Stomach (tissue), 9 donors: Measurements from ENCODE around the gene OCIAD1. TPM values are rescaled to one million over a fixed set of nuclear protein-coding genes. Genes with fewer than 3 reads are reported as not detected.
"Not testable (repeated sequence)": the region's sequence is repeated elsewhere in the genome, so short reads cannot be mapped to it uniquely, and the experiment has no call there.

Source experiments
- DNase-seq, 2 donors: peaks; one replicate each; pipeline versions ENCODE4 v3.0.0 to v3.0.0-alpha.2; 2013 to 2019
- H3K27ac ChIP-seq, 5 donors: fragments of 200-600 bp in 4 of 5; sonication (generic) in 4 of 5; one replicate each; pipeline ENCODE4 v1.5.1; 2013 to 2019; ENCODE audit warnings: mild to moderate bottlenecking in 1 of 5, moderate library complexity in 1 of 5
- H3K27me3 ChIP-seq, 3 donors: fragments of 200-600 bp; sonication (generic); one replicate each; pipeline ENCODE4 v1.5.1; 2017 to 2019; ENCODE audit warnings: mixed run types in 1 of 3
- H3K36me3 ChIP-seq, 4 donors: fragments of 200-600 bp; sonication (generic); 1 replicate in 3 of 4; 2 replicates in 1 of 4; pipeline ENCODE4 v1.5.1; 2016 to 2019
- H3K4me1 ChIP-seq, 4 donors: fragments of 200-600 bp; sonication (generic); one replicate each; pipeline ENCODE4 v1.5.1; 2016 to 2019
- H3K4me3 ChIP-seq, 4 donors: fragments of 200-600 bp; sonication (generic) in 3 of 4; one replicate each; pipeline ENCODE4 v1.5.1; 2016 to 2019; ENCODE audit warnings: mild to moderate bottlenecking in 1 of 4
- H3K9me3 ChIP-seq, 4 donors: fragments of 200-600 bp; sonication (generic); one replicate each; pipeline ENCODE4 v1.5.1; 2016 to 2019
- EP300 ChIP-seq: sonication (generic); formaldehyde crosslinking; IDR thresholded peaks from one replicate; pipeline ENCODE4 v1.6.1; 2017; ENCODE audit warnings: antibody characterized with exemption
- POLR2A ChIP-seq, 4 donors: fragments of 450-650 bp; IDR thresholded peaks; one replicate each; pipeline ENCODE4 v1.6.1; 2016; ENCODE audit warnings: antibody characterized with exemption in 4 of 4, control low read depth in 2 of 4, mild to moderate bottlenecking in 1 of 4, moderate library complexity in 1 of 4
- POLR2AphosphoS5 ChIP-seq, 3 donors: sonication (generic); formaldehyde crosslinking; IDR thresholded peaks; one replicate each; pipeline ENCODE4 v1.6.1; 2016; ENCODE audit warnings: antibody characterized with exemption in 3 of 3
- WGBS, 5 donors: extraction: QIAGEN DNeasy Blood & Tissue Kit in 3 of 5; methylation state at CpG; one replicate each; pipeline versions ENCODE4 v1.1.5 to v1.1.7; 2013 to 2018; 5-methylcytosine and 5-hydroxymethylcytosine counted together
- intact Hi-C: fragments of 100-400 bp; cut with DNase I; formaldehyde crosslinking; loops from one replicate; pipeline ENCODE4 v1.15.1; 2023; ENCODE audit warnings: low total_unique reads
- polyA plus RNA-seq, 3 donors: library from polyadenylated mRNA; stranded (reverse); fragments of 200-250 nt; gene quantifications; one replicate each; pipeline ENCODE4 v1.2.3, GENCODE V29; 2013
- total RNA-seq, 5 donors: library from RNA; depleted of rRNA; stranded (reverse); fragments of >200 nt; gene quantifications; one replicate each; pipeline versions ENCODE4 v1.1.0 to v1.2.3, GENCODE V29; 2014 to 2016
- TF ChIP-seq, protein P1 (sequence below), 7 experiments: fragments of 450-650 bp in 4 of 7; fragments of 200-600 bp in 3 of 7; sonication (generic) in 3 of 7; IDR thresholded peaks; one replicate each; pipeline ENCODE4 v1.5.1; 2016 to 2019; ENCODE audit warnings: antibody characterized with exemption in 7 of 7, control low read depth in 2 of 7, mild to moderate bottlenecking in 1 of 7
- donor health status: healthy with polysubstance abuse.
- donor health status: Bipolar disorder and iron deficiency.
- donor health status: healthy.

Gene OCIAD1
- total and polyA plus RNA-seq, 8 donors: 24.0 to 142 (median 85.5) TPM

DNA sequence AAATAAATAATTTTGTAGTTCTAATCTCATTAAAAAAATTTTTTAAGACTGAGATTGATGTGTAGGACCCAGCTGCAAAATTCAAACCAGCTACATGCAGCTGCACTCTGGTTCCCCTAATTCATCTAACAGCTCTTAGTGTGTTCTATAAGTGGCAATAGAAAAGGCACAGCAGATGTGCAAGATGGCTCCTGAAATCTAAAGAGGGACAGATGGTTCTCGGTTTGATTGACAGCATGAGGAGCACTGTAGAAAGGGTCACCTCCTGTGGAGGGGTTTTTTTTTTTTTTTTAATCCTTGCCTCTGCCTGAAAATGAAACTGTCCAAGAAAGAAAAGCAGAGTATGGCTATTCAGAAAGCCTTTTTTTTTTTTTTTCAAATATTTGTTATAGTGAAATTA lies 16.9 kb upstream of the OCIAD1 start:
- H3K4me3 ChIP-seq: no peak overlapping the region
- no peaks in the 10 kb centered on the region for H3K36me3 ChIP-seq
- H3K4me1 ChIP-seq: peaks cover 0 to 11% (median 4%) of the 10 kb centered on the region in 4 donors
- intact Hi-C loops: no loop called here
- 63 to 88% (median 81%) methylated on average over 1 of the region's 1 CpG for WGBS, 5 donors
- TF ChIP-seq POLR2A (IDR thresholded peaks at IDR 0.05) (no peak), POLR2AphosphoS5 (IDR thresholded peaks at IDR 0.05) (no peak), EP300 (no peak)
- TF ChIP-seq, protein P1, sequence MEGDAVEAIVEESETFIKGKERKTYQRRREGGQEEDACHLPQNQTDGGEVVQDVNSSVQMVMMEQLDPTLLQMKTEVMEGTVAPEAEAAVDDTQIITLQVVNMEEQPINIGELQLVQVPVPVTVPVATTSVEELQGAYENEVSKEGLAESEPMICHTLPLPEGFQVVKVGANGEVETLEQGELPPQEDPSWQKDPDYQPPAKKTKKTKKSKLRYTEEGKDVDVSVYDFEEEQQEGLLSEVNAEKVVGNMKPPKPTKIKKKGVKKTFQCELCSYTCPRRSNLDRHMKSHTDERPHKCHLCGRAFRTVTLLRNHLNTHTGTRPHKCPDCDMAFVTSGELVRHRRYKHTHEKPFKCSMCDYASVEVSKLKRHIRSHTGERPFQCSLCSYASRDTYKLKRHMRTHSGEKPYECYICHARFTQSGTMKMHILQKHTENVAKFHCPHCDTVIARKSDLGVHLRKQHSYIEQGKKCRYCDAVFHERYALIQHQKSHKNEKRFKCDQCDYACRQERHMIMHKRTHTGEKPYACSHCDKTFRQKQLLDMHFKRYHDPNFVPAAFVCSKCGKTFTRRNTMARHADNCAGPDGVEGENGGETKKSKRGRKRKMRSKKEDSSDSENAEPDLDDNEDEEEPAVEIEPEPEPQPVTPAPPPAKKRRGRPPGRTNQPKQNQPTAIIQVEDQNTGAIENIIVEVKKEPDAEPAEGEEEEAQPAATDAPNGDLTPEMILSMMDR (IDR thresholded peaks at IDR 0.05): no peak
- no peaks in the 10 kb centered on the region for H3K27me3 ChIP-seq
- H3K27ac ChIP-seq: no peak overlapping the region
- H3K9me3 ChIP-seq: no peaks in the 10 kb centered on the region
- DNase-seq: no peak

DNA sequence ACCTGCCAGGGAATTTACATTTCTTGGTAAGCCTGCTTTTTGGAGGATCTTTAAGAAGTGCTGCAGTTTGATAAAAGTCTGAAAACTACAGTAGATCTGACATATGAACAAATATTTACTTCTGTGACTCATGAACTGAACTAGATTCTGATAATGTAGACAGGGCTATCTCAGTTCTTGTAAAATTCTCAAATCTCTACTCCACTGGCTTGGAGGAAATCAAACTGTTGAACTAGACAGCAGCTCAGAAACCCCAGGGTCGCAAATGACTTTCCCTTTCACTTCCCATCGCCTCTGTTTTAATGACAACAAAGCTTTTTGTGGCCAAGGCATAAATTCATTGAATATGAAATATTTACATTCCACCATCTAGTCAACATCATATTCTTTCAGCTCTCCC lies 15.4 kb upstream of the OCIAD1 start:
- TF ChIP-seq EP300 (no peak), POLR2A (IDR thresholded peaks at IDR 0.05) (no peak), POLR2AphosphoS5 (IDR thresholded peaks at IDR 0.05) (no peak)
- TF ChIP-seq, protein P1 (IDR thresholded peaks at IDR 0.05): no peak
- intact Hi-C loops: no loop called here
- H3K36me3 ChIP-seq: no peaks in the 10 kb centered on the region
- H3K9me3 ChIP-seq: no peaks in the 10 kb centered on the region
- H3K4me1 ChIP-seq: peaks cover 0 to 11% (median 4%) of the 10 kb centered on the region in 4 donors
- DNase-seq: peak in 1 of 2 donors; percentile 32
- WGBS, 5 donors: 5 to 44% (median 9%) methylated on average over 2 of the region's 2 CpGs
- H3K27ac ChIP-seq: peak overlapping the region in 1 of 5 donors; percentile 10
- H3K4me3 ChIP-seq: no peak overlapping the region
- no peaks in the 10 kb centered on the region for H3K27me3 ChIP-seq

DNA sequence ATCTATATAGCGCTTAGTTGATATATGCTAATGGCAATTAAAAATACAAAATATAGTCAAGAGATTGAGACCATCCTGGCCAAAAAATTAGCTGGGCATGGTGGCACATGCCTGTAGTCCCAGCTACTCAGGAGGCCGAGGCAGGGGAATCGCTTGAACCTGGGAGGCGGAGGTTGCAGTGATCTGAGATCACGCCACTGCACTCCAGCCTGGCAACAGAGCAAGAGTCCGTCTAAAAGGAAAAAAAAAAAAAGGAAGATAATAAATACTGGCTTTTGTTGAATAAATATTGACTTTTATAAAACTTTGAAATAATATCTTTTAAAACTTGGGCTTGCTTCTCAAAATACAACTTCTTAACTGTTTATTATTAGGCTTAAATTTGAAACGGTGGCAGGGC lies 14.6 kb upstream of the OCIAD1 start:
- intact Hi-C loops, DNase-seq, H3K4me3 ChIP-seq, H3K27me3 ChIP-seq, H3K27ac ChIP-seq, H3K36me3 ChIP-seq, H3K9me3 ChIP-seq: not testable (repeated sequence)
- peaks cover 0 to 11% (median 4%) of the 10 kb centered on the region in 4 donors for H3K4me1 ChIP-seq
- 40 to 64% (median 48%) methylated on average over 7 of the region's 7 CpGs for WGBS, 5 donors

GRCh38 chr4:48816971-48817370 lies 13.9 kb upstream of the OCIAD1 start:
- 77 to 93% (median 90%) methylated on average over 6 of the region's 6 CpGs for WGBS, 5 donors
- no peak for TF ChIP-seq EP300
- TF ChIP-seq, protein P1 (IDR thresholded peaks at IDR 0.05): no peak
- no peak for TF ChIP-seq POLR2A (IDR thresholded peaks at IDR 0.05)
- no peak for TF ChIP-seq POLR2AphosphoS5 (IDR thresholded peaks at IDR 0.05)
- intact Hi-C loops: no loop called here

GRCh38 chr4:48821431-48821830 lies 9.5 kb upstream of the OCIAD1 start:
- H3K36me3 ChIP-seq, H3K4me3 ChIP-seq, H3K9me3 ChIP-seq, H3K27me3 ChIP-seq, H3K4me1 ChIP-seq, DNase-seq, H3K27ac ChIP-seq, intact Hi-C loops: not testable (repeated sequence)
- 49 to 78% (median 63%) methylated on average over 2 of the region's 2 CpGs for WGBS, 5 donors

More at GRCh38 chr4:48816971-48817370, 13.9 kb upstream of the OCIAD1 start:
- no peaks in the 10 kb centered on the region for H3K9me3 ChIP-seq
- no peaks in the 10 kb centered on the region for H3K27me3 ChIP-seq
- H3K36me3 ChIP-seq: no peaks in the 10 kb centered on the region
- no peak for DNase-seq
- H3K4me1 ChIP-seq: peaks cover 0 to 11% (median 4%) of the 10 kb centered on the region in 4 donors
- no peak overlapping the region for H3K4me3 ChIP-seq
- no peak overlapping the region for H3K27ac ChIP-seq
